HG02981 (cell line): ENCODE results near the gene CELSR3.

Experiments used
- ATAC-seq: cut with Tn5 transposase; IDR thresholded peaks from one replicate; pipeline ENCODE4 v1.9.1; 2021; ENCODE audit warnings: mild to moderate bottlenecking, moderate library complexity; ENCODE audit not compliant: unreplicated experiment

The CELSR3 gene, protein sequence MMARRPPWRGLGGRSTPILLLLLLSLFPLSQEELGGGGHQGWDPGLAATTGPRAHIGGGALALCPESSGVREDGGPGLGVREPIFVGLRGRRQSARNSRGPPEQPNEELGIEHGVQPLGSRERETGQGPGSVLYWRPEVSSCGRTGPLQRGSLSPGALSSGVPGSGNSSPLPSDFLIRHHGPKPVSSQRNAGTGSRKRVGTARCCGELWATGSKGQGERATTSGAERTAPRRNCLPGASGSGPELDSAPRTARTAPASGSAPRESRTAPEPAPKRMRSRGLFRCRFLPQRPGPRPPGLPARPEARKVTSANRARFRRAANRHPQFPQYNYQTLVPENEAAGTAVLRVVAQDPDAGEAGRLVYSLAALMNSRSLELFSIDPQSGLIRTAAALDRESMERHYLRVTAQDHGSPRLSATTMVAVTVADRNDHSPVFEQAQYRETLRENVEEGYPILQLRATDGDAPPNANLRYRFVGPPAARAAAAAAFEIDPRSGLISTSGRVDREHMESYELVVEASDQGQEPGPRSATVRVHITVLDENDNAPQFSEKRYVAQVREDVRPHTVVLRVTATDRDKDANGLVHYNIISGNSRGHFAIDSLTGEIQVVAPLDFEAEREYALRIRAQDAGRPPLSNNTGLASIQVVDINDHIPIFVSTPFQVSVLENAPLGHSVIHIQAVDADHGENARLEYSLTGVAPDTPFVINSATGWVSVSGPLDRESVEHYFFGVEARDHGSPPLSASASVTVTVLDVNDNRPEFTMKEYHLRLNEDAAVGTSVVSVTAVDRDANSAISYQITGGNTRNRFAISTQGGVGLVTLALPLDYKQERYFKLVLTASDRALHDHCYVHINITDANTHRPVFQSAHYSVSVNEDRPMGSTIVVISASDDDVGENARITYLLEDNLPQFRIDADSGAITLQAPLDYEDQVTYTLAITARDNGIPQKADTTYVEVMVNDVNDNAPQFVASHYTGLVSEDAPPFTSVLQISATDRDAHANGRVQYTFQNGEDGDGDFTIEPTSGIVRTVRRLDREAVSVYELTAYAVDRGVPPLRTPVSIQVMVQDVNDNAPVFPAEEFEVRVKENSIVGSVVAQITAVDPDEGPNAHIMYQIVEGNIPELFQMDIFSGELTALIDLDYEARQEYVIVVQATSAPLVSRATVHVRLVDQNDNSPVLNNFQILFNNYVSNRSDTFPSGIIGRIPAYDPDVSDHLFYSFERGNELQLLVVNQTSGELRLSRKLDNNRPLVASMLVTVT (N-terminal part only)

DNA sequence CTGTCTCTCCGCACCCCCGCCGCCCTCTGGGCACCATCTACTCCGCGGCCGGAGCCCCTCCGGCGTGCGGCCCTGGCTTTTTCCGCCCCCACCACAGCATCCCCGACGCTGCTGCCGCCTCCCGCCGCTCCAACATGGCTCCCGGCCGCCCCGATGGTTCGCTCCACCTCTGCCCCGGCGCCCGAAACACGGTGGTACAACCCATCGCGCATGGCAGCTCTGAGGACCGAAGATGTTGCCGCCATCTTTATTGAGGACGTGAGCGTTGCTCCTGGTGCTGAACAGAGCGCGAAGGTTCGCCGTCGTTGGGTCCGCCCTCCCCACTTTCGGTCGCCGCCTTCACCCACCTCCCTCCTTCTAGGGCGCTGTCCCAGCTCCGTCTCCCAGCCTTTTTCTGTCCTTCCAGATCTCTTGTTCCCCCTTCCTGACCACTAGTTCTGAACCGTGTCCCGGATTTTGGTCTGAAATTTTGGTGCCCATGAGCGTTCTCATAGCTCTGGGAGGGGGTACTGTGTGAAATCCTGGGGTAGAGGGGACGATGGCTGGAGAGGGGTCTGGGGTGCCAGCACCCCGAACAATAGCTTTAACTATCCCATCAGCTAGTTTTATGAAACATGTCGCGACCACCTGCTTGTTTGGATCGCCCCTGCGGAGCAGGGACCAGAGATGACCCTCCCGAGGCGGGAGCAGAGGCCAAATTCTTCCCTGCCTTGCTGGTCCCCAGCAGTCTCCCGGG is at the start of gene CELSR3:
CELSR3 (minus strand) TSS at position 134 of the 736 bp plus-strand sequence. CDS start 252 bp downstream, outside the sequence.
- no peak for ATAC-seq

DNA sequence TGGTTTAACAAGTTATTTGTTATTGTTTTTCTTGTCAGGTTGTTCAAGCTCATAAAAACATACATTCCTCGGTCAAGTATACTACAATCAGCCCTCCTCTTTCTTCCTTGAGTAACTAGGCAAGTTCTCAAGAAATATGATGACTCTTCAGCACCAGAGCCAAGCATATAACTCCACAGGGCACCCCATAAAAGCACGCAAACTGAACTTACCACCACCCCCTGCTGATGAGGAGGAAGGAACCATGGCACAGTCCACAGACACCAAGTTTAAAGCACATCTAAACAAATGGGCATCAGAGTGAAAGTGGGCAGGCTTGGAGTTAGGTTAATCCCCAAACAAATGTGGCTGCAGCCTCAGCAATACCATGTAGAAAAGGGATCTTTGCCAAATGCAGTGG is 49.0 kb upstream of the CELSR3 start:
- no peak for ATAC-seq

DNA sequence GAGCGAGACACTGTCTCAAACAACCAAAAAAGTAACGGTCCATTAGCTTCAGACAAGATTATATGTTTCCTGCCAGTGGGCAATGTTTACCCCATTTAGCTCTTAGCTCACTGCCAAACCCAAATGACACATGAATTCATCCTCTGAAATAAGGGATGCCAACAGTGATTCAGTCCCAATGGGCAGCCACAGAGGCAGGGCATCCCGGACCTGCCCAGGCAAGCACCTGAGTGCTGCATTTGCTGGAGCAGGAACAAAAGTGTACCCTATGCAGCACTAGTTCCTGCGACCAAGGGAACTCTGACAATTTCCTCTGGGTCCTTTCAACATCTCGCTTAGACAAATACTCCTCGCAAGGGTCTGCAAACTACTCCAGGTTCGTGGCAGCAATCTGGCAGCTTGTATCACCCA is 46.4 kb upstream of the CELSR3 start:
- ATAC-seq: no peak

DNA sequence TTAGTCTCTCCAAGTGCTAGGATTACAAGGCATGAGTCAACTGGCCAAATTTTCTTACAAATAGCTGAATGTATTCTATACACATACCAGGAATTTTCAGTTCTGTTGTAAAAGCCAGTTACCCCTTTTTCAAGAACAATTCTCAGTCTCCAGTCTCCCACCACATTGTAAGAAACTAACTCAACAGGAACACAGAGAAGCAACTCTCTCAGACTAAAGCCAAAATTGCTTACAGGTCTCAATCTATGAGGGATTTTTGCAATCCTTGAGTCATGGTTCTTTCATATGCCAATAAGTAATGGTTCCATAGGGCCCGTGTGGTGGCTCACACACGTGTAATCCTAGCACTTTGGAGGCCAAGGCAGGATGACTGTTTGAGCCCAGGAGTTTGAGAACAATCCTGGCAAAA is 45.8 kb upstream of the CELSR3 start:
- no peak for ATAC-seq

DNA sequence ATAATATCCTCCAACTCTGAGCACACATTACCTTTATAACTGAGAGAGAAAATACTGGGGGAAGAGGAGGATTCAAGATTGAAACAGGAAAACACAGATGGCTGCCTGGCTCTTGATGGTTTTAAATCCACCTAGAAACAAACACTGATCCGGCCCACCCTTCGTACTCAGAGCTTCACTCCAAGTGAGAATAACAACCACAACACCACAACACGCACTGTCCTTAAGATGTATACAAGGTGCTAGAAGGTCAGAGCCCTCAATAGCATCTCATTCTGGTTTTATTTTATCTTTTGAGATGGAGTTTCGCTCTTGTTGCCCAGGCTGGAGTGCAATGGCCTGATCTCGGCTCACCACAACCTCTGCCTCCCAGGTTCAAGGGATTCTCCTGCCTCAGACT is 44.5 kb upstream of the CELSR3 start:
- no peak for ATAC-seq

DNA sequence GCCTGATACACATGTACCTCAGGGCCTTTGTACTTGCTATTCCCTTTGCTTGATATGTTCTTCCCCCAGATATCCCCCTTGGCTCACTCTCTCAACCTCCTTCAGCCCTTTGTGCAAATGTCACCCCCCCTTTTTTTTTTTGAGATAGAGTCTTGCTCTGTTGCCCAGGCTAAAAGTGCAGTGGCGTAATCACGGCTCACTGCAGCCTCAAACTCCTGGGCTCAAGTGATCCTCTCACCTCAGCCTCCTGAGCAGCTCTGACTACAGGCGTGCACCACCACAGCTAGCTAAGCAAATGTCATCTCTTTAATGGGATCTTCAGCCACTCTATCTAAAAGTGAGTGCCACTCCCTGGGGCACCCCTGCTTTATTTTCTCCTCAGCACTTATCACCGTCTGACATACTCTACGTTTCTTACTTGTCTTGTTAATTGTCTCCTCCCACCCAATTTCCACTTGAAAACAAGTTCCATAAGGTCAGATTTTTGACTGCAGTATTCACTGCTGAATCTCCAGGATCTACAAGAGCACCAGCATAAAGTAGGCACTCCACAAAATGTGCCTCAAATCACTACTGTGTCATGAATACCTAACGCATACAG is 39.7 kb upstream of the CELSR3 start:
- no peak for ATAC-seq

DNA sequence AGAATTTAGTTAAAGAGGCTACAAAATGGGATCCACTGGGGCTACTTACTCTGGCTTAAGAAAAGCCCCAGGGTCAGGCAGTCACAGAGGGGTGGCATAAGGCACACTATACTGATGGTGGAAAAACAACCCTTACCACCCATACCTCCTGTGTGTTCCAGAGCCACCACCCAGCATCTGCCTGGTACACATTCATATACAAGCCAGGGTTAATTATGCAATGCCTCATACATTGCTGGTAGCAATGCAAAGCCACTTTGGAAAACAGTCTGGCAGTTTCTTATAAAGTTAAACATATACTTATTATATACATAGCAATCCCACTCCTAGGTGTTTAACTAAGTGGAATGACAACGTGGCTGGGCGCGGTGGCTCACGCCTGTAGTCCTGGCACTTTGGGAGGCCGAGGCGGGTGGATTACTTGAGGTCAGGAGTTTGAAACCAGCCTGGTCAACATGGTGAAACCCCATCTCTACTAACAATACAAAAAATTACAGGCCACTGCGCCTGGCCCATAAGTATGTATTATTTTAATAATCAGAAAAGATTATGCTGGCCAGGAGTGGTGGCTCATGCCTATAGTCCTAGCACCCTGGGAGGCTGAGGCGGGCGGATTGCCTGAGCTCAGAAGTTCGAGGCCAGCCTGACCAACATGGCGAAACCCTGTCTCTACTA is 38.2 kb upstream of the CELSR3 start:
- ATAC-seq: no peak

DNA sequence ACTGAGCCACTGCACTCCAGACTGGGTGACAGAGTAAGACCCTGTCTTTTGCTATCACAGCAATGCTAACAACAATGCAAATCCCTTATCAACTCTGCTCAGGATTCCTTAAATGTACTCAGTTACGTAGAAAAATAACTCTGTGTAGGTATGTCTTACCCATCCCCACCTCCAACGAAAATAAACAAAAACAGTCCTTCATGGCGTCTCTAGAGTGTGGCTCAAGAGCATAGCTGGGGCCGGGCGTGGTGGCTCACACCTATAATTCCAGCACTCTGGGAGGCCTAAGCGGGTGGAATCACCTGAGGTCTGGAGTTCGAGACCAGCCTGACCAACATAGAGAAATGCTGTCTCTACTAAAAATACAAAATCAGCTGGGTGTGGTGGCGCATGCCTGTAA is 36.2 kb upstream of the CELSR3 start:
- no peak for ATAC-seq

DNA sequence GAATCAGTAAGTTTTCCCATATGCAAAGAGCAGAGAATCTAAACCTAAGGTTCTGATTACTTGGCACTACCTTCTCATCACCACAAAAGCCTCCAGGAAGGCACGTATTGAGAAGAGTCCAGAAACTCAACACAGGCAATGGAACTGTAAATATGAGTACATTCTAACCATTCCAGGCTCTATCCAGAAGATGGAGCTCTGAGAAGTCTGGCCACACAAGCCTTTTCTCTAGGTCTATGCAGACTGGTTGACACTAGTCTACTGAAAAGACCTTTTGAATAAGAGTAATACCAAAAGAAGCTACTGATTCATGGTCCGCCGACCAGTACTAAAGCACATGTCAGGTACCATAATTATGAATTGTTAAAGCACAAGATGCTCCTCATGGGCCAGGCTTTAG is 35.3 kb upstream of the CELSR3 start:
- ATAC-seq: no peak

DNA sequence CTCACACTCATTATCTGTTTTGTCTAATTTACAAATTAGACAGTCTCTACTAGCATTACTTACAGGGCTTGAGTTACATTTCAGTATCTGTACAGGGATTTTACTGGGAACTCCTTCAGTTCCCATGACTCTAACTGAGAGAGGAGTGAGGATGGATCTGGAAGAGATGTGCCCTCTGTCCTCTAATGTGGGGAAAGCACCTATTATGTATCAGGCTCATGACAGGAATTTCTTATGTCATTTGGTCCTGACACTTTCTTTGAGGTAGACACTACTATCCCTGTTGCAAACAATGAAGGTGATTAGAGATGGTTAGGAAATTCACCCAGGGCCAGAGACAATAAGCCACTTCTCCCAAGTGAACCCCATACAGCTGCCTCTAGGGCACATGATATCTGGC is 33.9 kb upstream of the CELSR3 start:
- ATAC-seq: no peak

DNA sequence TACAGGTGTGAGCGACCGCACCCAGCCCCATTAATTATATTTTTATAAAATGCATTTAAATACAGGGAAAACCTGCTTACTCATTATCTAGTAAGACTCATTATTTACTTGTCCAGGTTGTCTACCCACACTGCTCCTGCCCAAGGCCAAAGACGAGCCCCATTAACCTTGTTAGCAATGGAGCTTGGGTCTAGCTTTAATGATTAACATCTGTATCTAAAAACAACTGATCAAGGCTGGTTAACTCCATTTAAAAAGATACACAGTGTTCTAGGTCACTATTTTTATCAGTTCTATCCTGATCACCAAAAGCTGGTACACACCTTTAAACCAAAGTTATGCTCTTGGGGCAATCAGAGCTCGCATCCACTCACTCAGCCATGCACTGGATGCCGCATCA is 33.5 kb upstream of the CELSR3 start:
- no peak for ATAC-seq

DNA sequence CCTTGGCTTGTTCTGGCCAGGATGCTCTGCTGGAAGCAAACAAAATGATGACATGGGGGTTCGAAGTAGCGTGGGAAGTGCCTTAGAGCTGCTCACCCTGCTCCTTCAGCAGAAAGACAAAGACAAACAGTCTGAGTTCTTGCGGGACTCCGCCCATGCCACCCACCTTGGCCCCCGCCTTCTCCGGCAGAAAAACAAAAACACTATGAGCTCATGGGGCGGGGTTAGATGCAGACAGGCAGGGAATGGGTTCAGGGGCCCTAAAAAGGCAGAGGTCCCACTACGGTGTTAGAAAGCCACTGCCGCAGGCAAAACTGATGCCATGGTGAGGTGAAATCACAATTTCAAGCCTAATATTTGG is 32.7 kb upstream of the CELSR3 start:
- ATAC-seq: no peak

DNA sequence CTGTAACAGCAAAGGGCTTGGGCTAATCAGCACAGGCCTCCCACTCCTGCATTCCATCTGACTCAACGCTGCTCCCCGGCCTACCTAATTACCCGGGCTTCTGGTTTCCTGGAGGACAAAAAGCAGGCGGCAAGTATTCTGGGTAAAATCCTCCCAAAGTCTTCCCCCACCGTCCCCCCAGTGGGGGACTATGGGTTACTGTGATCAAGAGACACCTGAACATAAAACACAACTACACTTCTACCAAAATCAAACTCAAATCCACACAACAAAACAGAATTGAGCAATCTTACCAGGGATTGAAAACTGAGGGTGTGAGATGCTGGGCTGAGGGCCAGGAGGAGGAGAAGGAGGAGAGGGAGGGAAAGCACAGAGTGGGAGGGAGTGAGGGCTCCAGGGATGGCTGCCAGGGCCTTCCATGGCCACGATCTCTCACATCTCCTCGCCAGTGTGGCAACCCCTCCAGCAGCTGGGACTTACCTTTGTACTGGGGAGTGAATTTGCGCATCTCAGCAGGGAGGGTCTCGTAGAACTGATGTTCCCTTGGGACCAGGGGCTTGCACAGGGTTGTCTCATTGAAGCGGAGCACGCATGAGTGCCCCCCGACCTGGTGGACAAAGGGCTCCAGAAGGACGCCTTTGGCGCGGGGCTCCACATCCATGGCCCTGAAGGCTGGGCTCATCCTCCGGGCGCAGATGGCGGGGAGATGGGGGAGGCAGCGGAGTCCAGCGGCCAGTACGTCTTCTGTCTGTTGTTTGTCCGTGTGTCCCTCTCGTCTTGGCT is 32.1 kb upstream of the CELSR3 start:
- ATAC-seq: no peak

DNA sequence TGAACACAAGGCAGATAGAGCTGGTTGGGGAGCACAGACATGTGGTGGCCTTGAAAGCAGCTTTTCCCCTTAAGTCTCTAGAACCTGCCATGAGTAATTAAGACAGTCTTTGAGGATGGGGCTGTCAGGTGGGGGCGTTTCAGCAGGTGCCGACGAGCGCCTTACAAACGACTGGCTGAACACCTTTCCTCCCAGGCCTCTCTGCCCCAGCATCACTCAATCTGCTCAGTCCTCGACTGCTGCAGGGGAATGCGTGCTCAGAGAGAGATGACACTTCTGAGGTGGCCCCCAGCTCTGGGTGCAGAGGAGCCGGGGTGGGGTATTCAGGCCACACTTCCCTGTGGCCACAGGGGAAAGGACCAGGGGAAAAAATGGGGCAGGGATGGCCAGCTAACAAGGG is 31.1 kb upstream of the CELSR3 start:
- ATAC-seq: no peak

DNA sequence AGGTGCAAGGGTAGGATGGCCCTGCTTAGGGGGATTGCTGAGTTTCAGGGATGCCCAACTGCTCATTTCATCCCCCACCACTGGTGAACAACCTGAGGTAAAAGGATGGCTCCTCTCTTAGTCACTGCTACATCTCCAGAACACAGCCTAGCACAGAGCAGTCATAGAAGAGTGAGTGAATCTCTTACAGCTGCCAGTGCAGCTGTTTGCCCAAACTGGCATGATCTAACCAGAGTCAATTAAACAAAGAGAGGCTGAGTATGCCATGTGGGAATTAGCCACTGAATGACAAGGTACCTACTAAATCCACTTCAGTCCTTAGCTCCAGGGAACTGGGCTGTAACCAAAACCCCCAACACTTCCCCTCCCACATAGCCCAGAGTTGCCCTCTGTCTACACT is 29.9 kb upstream of the CELSR3 start:
- no peak for ATAC-seq

DNA sequence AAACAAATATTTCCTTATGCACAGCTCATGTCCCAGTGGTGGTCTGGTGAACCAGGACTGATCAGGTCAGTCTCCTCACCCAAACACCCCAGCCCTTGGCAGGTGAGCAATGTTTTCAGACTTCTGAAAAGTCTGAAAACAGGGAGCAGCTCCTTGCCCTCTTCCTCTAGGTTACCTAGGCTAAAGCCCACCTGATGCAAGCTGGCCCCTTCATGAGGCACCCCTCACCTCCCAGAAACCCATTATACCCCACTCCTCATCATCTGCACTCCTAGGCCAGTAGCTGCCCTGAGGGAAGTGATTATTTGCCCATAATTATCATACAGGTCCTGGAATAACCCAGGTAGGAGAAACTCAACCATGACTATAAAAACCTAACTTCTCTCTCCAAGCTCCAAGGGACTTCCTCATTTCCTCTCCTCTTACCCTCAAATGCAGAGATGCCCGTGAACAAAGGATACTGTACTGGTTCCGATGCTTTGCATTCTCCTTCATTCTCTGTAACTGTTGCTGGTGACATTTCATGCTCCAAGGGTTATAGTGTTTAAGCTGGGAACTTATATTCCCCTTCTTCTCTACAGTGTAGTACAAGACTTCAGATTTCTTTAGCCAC is 28.3 kb upstream of the CELSR3 start:
- ATAC-seq: no peak

DNA sequence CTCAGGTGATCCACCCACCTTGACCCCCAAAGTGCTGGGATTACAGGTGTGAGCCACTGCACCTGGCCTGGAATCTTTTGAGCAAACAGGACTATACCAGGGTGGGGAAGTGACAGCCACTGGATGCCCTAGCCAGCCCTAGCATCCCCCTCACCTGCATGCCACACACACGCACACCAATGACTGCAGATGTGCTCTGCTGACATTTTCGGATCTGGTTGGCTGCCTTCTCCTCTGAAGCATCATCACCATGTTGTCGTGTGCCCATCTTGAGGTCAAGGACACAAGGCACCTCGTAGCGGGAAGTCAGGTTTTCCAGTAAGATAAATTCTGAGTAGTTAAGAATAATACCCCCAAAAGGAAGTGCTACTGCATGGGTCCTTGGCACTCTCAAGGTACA is 26.7 kb upstream of the CELSR3 start:
- no peak for ATAC-seq

DNA sequence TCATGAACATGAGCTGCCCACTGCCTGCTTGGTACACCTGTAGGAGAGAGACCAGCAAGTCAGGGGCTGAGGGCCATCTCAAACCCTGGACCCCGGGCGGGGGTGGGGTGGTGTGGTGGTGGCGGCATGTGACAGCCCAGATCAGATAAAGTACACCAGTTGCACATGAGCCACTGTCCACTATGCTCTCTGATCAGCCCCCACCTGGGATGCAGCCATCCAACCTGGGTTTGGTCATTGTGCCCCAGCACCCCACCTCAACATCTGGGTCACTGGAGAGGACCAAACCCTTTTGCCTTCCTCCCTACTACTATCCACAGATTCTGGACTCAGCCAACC is 26.0 kb upstream of the CELSR3 start:
- ATAC-seq: no peak
